SW 1271 (cell line): ENCODE measurements around the gene EFEMP1.

ENCODE experiments used
- DNase-seq, 2 experiments: peaks; one replicate each; lab custom pipeline; 2025; lab: John Stamatoyannopoulos, UW

EFEMP1 gene

GRCh38 chr2:55932843-55933242, 9.3 kb upstream of the EFEMP1 start:
- DNase-seq, result no peak

GRCh38 chr2:55931281-55931680, 7.7 kb upstream of the EFEMP1 start:
- DNase-seq, result no peak

GRCh38 chr2:55929476-55929875, 5.9 kb upstream of the EFEMP1 start:
- no peak for DNase-seq

GRCh38 chr2:55926974-55927373, 3.4 kb upstream of the EFEMP1 start:
- DNase-seq, result no peak

DNA sequence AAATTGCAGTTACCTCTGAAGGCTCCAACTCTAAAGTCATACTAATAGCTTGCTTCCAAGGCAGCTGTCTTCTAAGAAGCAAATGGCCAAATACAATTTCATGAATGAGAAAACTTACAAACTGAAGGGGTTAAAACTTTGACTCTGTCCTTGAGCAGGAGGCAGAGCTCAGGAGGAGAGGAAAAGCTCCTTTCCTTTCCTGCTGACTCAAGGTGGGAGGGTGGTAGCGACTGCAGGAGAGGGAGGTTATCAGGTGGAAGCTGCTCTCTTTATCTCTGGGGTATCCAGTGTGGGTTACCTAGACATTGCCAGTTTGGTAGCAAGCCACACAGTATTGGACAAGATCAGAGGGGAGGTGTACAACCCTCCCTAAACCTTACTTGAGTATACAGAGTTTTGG, 2.7 kb upstream of the EFEMP1 start:
- DNase-seq, result no peak

- no peak for DNase-seq
Measured at GRCh38 chr2:55923982-55924321, 370 bp upstream of the EFEMP1 start.

DNA sequence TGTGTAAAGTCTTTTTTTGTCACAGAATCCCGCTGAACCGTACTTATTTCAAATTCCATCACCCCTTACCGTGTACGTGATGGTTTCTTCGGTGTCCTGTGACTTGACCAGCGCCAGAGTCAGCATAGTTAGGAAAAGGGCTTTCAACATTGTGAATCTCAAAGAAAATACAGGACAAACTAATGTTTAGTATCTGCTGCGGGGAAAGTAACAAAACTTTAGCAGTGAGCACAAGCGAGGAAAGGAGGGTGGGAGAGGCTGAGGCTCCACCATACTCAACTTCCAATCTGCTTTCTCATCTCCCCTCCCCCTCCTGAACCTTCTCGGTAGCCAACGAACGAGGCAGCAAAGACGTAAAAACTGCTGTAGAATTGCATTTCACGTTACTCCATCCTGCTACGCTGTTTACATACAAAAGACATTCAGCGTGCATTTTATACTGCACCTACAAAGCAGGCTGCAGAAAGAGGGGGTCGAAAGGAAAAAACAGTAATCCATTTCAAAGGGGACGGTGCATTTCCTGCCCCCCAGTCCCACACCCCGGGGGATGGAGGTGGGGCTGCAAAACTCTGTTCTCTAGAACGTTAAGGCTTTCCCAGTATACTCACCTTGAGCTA, 1.2 kb downstream of the EFEMP1 start:
- no peak for DNase-seq

GRCh38 chr2:55919574-55919973, 4.0 kb downstream of the EFEMP1 start:
- DNase-seq, result no peak

DNA sequence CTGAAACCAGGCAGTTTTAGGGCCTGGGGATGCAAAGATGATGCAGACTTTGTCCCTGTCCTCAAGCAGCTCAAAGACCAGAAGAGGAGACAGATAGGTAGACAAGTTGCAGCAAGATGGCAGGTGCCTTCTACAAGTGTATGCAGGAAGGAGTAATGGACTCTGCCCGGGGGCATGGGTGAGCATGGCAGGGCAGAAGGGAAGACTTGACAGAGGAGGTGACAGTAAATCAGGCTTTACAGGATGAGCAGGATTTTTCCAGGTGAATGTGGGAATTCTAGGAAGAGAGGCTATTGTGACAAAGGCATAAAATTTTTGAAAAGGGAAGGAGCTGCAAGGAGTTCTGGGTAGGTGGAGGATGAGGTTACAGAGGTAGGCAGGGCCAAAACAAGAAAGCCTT, 4.7 kb downstream of the EFEMP1 start:
- no peak for DNase-seq

DNA sequence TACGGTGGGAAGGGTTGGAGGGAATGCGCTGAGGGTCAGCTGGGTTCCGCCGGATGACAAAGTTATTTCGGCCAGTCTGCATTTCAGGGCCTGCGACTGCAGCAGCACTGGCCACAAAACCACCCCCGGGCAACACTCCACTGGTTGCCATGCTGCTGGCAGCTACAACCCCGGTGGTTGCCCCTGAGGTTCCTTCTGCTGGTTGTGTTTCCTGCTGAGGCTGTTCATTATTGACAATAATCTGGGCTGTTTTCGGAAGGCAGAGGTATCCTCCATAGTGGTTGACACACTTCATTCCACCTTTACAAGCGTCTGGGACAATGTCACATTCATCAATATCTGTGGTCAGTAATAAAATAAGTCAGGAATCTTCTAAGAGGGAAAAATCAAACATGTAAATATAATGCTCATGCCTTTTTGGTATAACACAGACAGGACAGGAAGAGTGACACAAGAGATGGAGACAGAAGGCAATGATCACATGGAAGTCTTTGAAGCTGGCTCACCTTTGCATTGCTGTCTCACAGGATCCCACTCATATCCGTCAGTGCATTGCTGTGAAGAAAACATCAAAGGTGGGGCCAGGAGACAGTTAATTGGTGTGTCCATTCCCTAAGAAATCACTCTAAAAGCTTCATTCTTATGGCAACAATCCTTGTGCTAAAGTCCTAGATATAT, 5.7 kb downstream of the EFEMP1 start:
- DNase-seq, result no peak

DNA sequence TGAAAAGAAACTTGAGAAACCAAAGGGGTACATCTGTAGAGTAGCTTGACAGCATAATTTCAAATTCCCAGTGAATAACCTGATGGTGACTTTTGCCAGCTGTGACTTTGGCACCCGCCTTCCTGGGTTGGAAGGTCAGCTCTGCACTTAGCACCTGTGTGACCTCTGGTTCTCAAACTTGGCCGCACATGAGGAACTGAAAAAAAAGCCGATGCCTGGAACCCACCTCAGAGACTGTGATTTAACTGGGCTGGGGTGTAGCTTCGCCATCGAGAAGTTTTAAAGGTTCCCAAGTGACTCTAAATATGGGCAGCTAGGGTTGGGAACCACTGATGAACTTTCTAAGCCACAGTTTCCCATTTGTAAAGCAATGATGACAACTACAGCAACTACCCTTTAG, 6.5 kb downstream of the EFEMP1 start:
- no peak for DNase-seq

DNA sequence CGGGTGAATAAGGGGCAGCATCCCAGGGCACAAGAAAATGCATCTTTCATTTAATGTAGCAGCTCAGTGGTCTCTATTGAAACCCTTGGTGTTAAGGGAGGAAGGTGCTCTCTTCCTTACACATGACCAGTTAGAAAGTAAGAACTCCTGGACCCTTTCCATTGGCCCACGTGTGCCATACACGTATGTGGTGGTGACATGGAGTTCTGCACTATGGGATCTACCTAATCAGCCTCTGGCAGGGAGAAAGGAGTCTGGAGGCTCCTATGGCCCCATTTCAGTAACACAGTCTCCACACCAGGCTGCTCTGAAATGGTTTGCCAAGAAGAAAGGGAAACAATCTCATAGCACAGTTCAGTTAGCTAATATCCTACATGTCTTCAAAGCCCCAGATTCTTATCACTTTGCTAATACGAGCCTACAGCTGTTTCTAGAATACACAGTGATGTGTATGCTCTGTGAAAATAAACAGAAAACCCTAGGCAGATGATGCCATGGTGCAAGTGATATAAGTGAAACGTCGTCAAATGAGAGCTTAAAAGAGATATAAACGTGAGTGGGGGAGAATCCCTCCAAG, 7.0 kb downstream of the EFEMP1 start:
- no peak for DNase-seq

DNA sequence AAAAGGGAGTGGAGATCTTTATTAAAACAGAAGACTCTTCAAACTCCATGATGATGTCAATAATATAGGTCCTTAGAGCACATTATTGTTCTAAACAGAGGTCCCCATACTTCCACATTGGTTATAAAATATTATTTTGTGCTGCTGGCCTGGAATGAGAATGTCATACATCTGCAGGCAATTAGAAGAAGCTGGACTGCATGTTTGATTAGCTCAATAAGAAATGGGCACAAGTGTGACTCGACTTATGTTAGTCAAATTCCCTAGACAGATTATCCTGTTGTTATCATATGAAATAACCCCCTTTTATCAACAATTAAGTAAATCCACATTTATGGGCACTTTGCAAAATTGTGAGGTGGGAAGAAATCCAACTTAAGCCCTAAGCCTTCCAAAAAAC, 8.8 kb downstream of the EFEMP1 start:
- no peak for DNase-seq

GRCh38 chr2:55912926-55913325, 10.7 kb downstream of the EFEMP1 start:
- no peak for DNase-seq

GRCh38 chr2:55910077-55910476, 13.5 kb downstream of the EFEMP1 start:
- DNase-seq, result no peak

DNA sequence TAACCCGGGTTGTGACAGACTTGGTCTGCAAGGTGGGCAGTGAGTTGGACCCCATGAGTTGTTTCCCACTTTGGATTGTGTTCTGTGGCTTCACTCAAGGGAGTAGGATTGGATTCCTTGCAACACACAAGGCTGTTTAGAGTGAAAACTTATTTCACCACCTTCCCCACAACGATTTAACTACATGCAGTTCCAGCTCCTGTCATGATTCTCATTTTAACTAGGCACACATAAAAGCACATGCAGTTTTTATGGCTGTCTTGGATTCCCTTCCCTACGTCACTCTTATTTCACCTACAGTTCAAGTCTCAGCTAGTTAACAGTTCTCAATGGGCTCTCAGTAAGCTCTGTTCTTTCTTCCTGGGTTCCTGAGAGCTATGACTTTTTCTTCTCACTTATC, 15.9 kb downstream of the EFEMP1 start:
- no peak for DNase-seq

DNA sequence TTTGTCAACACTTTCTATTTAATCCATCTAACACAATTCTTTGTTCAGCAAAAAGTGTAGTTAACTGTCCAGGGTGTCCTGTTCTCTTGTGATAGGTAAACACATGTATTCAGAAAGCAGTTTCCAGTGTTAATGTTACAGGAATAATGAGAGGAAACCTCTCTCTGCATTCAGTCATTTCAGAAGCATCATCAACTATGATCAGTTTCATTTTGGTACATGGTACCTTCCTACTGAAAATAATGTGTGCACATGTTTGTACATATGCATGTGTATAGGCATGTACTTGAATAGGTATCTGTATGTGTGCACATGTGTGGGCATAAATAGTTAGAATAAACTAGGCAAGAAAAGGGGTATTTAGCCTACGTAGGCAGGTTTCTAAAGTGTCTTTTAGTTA, 16.6 kb downstream of the EFEMP1 start:
- DNase-seq, result no peak

DNA sequence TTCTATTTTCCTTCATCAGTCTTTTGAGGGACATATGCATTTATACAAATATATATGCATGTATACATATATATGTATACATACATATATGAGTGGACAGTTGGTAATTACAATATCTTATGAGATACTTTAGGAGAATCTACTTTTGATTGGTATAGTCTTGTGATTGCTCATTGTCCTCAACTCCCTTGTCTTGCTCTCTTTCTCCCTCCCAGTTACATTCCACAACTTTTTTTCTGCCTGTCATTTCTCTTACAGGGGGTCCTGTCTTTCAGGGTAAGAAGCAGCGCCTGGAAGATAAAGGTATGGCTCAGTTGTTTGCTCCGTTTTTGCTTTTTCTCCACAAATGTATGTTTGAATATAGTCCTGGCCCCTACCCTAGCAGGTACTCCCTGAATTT, 19.9 kb downstream of the EFEMP1 start:
- DNase-seq, result no peak

GRCh38 chr2:55902971-55903370, 20.6 kb downstream of the EFEMP1 start:
- no peak for DNase-seq

GRCh38 chr2:55902429-55902828, 21.2 kb downstream of the EFEMP1 start:
- no peak for DNase-seq

DNA sequence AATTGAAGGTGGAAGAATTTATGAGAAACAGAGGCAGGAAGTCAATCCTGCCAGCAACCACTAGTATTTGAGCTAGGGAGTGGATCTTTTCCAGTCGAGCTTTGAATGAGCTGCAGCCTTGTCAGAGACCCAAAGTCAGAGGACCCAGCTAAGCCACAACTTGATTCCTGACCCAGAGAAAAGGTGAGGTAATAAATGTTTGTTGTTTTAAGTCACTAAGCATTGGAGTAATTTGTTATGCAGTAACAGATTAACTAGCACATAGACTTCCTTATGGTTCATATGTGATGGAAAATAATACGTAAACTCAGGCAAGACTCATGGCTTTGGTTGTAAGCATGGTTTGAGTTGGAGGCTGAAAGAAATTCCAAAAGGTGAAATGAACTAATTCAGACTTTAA, 21.6 kb downstream of the EFEMP1 start:
- DNase-seq, result no peak

GRCh38 chr2:55901322-55901721, 22.3 kb downstream of the EFEMP1 start:
- DNase-seq, result peak in 1 of 2 experiments; percentile 6

DNA sequence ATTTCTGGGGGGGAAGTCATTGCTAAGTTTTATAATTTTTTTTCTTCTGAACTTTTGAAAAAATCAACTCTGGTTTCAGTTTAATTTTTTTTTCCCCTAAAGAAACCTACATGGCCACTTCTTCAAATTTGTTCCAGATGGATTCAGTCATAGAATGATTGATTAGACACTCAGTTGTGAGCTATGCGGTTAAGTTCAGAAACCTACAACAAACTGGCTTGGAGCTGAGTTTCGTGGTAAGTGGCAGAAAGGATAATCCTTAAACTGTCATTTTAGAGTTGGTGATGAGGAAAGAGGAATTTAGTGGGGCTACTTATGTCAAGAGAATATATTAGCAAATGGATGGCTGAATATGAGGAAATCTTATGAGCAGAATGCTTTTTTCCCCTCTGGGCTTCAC, 23.7 kb downstream of the EFEMP1 start:
- no peak for DNase-seq
